Osteoblast (primary cell): ENCODE results near the gene CD300C. TPM values are rescaled to one million over a fixed set of nuclear protein-coding genes. Genes with fewer than 3 reads are reported as not detected.
"Not testable (repeated sequence)": the region's sequence is repeated elsewhere in the genome, so short reads cannot be mapped to it uniquely, and the experiment has no call there.

Source experiments
- DNase-seq: peaks from one replicate; pipeline ENCODE4 v3.0.0; 2011; ENCODE audit warnings: low spot score, mixed read lengths; ENCODE audit not compliant: insufficient read length; ENCODE audit errors: missing footprints
- H2AFZ ChIP-seq: 2 replicates; pipeline ENCODE4 v1.6.0; 2011; ENCODE audit warnings: mild to moderate bottlenecking, low read length
- H3K27ac ChIP-seq: 2 replicates; pipeline ENCODE4 v1.5.1; 2011; ENCODE audit warnings: mild to moderate bottlenecking, low read depth, low read length, moderate library complexity
- H3K27me3 ChIP-seq: 2 replicates; pipeline ENCODE4 v1.6.0; 2012; ENCODE audit warnings: mild to moderate bottlenecking, control low read depth, inconsistent platforms, low read length, moderate library complexity; ENCODE audit not compliant: insufficient read depth
- H3K36me3 ChIP-seq: 2 replicates; pipeline ENCODE4 v1.5.1; 2011; ENCODE audit warnings: mild to moderate bottlenecking, low read length, control low read depth, moderate library complexity; ENCODE audit not compliant: insufficient read depth
- H3K4me1 ChIP-seq: 2 replicates; pipeline ENCODE4 v1.5.1; 2011; ENCODE audit warnings: mild to moderate bottlenecking, low read length, control low read depth, moderate library complexity; ENCODE audit not compliant: insufficient read depth
- H3K4me2 ChIP-seq: 2 replicates; pipeline ENCODE4 v1.6.0; 2011; ENCODE audit warnings: mild to moderate bottlenecking, low read length; ENCODE audit not compliant: insufficient read depth
- H3K4me3 ChIP-seq: fragments of 200-600 bp; sonication (generic); 3 replicates; pipeline ENCODE4 v1.5.1; 2012; ENCODE audit warnings: mild to moderate bottlenecking, low read length, inconsistent platforms; ENCODE audit not compliant: insufficient read depth
- H3K79me2 ChIP-seq: 2 replicates; pipeline ENCODE4 v1.6.0; 2012; ENCODE audit warnings: mild to moderate bottlenecking, low read length, control low read depth, inconsistent platforms; ENCODE audit not compliant: insufficient read depth
- H3K9me3 ChIP-seq: 2 replicates; pipeline ENCODE4 v1.5.1; 2011; ENCODE audit warnings: low read depth, low read length, control low read depth
- H4K20me1 ChIP-seq: 2 replicates; pipeline ENCODE4 v1.6.0; 2012; ENCODE audit warnings: mild to moderate bottlenecking, low read length, control low read depth; ENCODE audit not compliant: insufficient read depth
- CTCF ChIP-seq: IDR thresholded peaks from 2 replicates; pipeline ENCODE4 v1.5.1; 2011; ENCODE audit warnings: mild to moderate bottlenecking, low read depth, low read length, moderate library complexity; ENCODE audit errors: extremely low read depth
- total RNA-seq: library from RNA; depleted of rRNA; stranded (reverse); fragments of >200 nt; gene quantifications from 2 replicates; pipeline ENCODE4 v1.2.3, GENCODE V29; 2012

The CD300C gene
- total RNA-seq, 1 donor, result not detected

- H3K4me2 ChIP-seq, result peak overlapping the region; percentile 59
- peaks cover 14% of the 10 kb centered on the region for H3K4me1 ChIP-seq
- H2AFZ ChIP-seq, result no peak overlapping the region
- H3K27me3 ChIP-seq, result no peaks in the 10 kb centered on the region
- no peak for TF ChIP-seq CTCF
- no peaks in the 10 kb centered on the region for H4K20me1 ChIP-seq
- peak overlapping the region; percentile 88 for H3K27ac ChIP-seq
- peak overlapping the region; percentile 10 for H3K4me3 ChIP-seq
- DNase-seq, result no peak
- no peaks in the 10 kb centered on the region for H3K9me3 ChIP-seq
- H3K79me2 ChIP-seq, result no peaks in the 10 kb centered on the region
- H3K36me3 ChIP-seq, result no peaks in the 10 kb centered on the region
Observed at GRCh38 chr17:74512624-74513091, 33.3 kb downstream of the CD300C start.

- peaks cover 14% of the 10 kb centered on the region for H3K4me1 ChIP-seq
- no peak overlapping the region for H2AFZ ChIP-seq
- no peak for TF ChIP-seq CTCF
- H3K4me3 ChIP-seq, result no peak overlapping the region
- no peaks in the 10 kb centered on the region for H3K79me2 ChIP-seq
- peak overlapping the region; percentile 88 for H3K27ac ChIP-seq
- DNase-seq, result no peak
- H3K4me2 ChIP-seq, result peak overlapping the region; percentile 59
- H3K9me3 ChIP-seq, result no peaks in the 10 kb centered on the region
- H4K20me1 ChIP-seq, result no peaks in the 10 kb centered on the region
- no peaks in the 10 kb centered on the region for H3K27me3 ChIP-seq
- H3K36me3 ChIP-seq, result no peaks in the 10 kb centered on the region
Observed at GRCh38 chr17:74512036-74512435, 33.9 kb downstream of the CD300C start.

GRCh38 chr17:74508156-74508555 lies 37.8 kb downstream of the CD300C start:
- no peaks in the 10 kb centered on the region for H3K27me3 ChIP-seq
- H3K4me3 ChIP-seq, result no peak overlapping the region
- H4K20me1 ChIP-seq, result no peaks in the 10 kb centered on the region
- no peak for TF ChIP-seq CTCF
- H3K4me1 ChIP-seq, result peaks cover 12% of the 10 kb centered on the region
- no peak for DNase-seq
- no peak overlapping the region for H3K4me2 ChIP-seq
- no peak overlapping the region for H2AFZ ChIP-seq
- H3K79me2 ChIP-seq, result no peaks in the 10 kb centered on the region
- no peak overlapping the region for H3K27ac ChIP-seq
- no peaks in the 10 kb centered on the region for H3K9me3 ChIP-seq
- no peaks in the 10 kb centered on the region for H3K36me3 ChIP-seq

- H3K79me2 ChIP-seq, H3K9me3 ChIP-seq, H2AFZ ChIP-seq, H3K4me3 ChIP-seq, H4K20me1 ChIP-seq, DNase-seq, H3K27ac ChIP-seq, H3K27me3 ChIP-seq, H3K4me1 ChIP-seq, H3K36me3 ChIP-seq, H3K4me2 ChIP-seq: not testable (repeated sequence)
Observed at GRCh38 chr17:74503949-74504348, 42.0 kb downstream of the CD300C start.
